ENCODE results near the gene FTSJ1.

DNA sequence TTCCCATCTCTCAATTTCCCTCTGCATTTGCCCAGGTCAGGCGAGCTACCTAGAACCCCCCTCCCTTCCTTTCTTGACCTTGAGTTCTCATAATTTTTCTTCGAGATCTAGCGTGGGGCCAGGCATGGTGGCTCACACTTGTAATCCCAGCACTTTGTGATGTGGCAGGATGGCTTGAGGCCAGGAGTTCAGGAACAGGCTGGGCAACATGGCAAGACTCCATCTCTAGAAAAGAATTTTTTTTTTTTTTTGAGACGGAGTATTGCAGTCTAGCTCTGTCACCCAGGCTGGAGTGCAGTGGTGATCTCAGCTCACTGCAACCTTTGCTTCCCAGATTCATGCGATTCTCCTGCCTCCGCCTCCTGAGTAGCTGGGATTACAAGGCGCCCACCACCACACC lies 28.3 kb downstream of the FTSJ1 start:
- TF ChIP-seq, protein P1, sequence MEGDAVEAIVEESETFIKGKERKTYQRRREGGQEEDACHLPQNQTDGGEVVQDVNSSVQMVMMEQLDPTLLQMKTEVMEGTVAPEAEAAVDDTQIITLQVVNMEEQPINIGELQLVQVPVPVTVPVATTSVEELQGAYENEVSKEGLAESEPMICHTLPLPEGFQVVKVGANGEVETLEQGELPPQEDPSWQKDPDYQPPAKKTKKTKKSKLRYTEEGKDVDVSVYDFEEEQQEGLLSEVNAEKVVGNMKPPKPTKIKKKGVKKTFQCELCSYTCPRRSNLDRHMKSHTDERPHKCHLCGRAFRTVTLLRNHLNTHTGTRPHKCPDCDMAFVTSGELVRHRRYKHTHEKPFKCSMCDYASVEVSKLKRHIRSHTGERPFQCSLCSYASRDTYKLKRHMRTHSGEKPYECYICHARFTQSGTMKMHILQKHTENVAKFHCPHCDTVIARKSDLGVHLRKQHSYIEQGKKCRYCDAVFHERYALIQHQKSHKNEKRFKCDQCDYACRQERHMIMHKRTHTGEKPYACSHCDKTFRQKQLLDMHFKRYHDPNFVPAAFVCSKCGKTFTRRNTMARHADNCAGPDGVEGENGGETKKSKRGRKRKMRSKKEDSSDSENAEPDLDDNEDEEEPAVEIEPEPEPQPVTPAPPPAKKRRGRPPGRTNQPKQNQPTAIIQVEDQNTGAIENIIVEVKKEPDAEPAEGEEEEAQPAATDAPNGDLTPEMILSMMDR (IDR thresholded peaks at IDR 0.05) = no peak
- no peak for TF ChIP-seq EZH2phosphoT487 (IDR thresholded peaks at IDR 0.05)

Data from neural progenitor cell (in vitro differentiated cells).